Osteocyte (in vitro differentiated cells): ENCODE results near the gene BCCIP. TPM values are rescaled to one million over a fixed set of nuclear protein-coding genes. Genes with fewer than 3 reads are reported as not detected.

Source experiments
- DNase-seq: peaks from one replicate; pipeline ENCODE4 v3.0.0; 2021; ENCODE audit warnings: mixed read lengths; ENCODE audit not compliant: unreplicated experiment; ENCODE audit errors: extremely low spot score
- H3K27ac Mint-ChIP-seq: one replicate; pipeline ENCODE4 v1.8.0; 2021; ENCODE audit warnings: mild to moderate bottlenecking, mixed read lengths; ENCODE audit not compliant: unreplicated experiment
- H3K27me3 Mint-ChIP-seq: one replicate; pipeline ENCODE4 v1.8.0; 2021; ENCODE audit warnings: mixed read lengths; ENCODE audit not compliant: unreplicated experiment
- H3K36me3 Mint-ChIP-seq: one replicate; pipeline ENCODE4 v1.8.0; 2021; ENCODE audit warnings: mixed read lengths; ENCODE audit not compliant: unreplicated experiment
- H3K4me1 Mint-ChIP-seq: one replicate; pipeline ENCODE4 v1.8.0; 2021; ENCODE audit warnings: mixed read lengths; ENCODE audit not compliant: unreplicated experiment
- H3K4me3 Mint-ChIP-seq: one replicate; pipeline ENCODE4 v1.8.0; 2021; ENCODE audit warnings: mild to moderate bottlenecking, moderate library complexity, mixed read lengths; ENCODE audit not compliant: unreplicated experiment
- H3K9me3 Mint-ChIP-seq: one replicate; pipeline ENCODE4 v1.8.0; 2021; ENCODE audit warnings: mixed read lengths; ENCODE audit not compliant: unreplicated experiment
- total RNA-seq: library from RNA; stranded (reverse); gene quantifications from 2 replicates; pipeline ENCODE4 v1.2.1, GENCODE V29; 2021
- TF ChIP-seq, protein P1 (sequence below): fragments of 200-600 bp; sonication (generic); IDR thresholded peaks from 2 replicates; pipeline ENCODE4 v1.5.0; 2021; ENCODE audit warnings: antibody characterized with exemption, mild to moderate bottlenecking, moderate library complexity

The BCCIP gene
- total RNA-seq, 1 donor from 2014 or later = 34.6 TPM

DNA sequence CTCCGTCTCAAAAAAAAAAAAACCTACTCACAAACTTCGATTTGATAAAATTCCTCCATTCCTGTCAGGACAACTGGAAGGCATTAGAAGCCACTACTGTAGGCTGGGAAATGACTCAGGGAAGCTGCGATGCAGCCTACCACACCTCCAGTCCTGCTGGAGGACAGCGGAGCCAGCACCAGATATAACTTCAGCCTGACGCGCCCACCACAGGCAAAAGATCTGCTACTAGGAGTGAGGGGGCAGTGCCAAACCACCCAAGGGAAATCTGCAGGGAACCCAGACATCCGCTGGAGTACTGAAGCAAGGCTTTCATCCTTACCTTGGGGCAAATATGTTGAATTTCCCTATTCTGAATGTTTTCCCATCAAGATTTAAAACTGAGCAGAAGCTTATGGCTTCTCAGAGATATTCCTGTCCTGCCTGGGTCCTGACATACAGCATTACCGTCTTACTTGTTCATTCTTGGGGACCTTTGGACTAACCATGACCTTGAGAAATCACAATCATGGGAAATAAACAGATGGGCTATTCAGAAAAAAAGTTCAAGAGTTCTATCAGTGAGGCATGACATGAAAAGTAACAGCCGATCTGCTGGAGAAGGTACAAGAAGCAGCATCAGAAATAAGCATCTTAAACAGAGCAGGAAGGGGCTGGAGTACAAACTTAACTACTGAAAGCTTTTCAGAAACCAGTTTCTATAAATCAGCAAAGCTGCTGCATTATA is 20.4 kb downstream of the BCCIP start:
- no peak for DNase-seq
- TF ChIP-seq, protein P1, sequence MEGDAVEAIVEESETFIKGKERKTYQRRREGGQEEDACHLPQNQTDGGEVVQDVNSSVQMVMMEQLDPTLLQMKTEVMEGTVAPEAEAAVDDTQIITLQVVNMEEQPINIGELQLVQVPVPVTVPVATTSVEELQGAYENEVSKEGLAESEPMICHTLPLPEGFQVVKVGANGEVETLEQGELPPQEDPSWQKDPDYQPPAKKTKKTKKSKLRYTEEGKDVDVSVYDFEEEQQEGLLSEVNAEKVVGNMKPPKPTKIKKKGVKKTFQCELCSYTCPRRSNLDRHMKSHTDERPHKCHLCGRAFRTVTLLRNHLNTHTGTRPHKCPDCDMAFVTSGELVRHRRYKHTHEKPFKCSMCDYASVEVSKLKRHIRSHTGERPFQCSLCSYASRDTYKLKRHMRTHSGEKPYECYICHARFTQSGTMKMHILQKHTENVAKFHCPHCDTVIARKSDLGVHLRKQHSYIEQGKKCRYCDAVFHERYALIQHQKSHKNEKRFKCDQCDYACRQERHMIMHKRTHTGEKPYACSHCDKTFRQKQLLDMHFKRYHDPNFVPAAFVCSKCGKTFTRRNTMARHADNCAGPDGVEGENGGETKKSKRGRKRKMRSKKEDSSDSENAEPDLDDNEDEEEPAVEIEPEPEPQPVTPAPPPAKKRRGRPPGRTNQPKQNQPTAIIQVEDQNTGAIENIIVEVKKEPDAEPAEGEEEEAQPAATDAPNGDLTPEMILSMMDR = no peak
- Mint-ChIP-seq H3K27me3 (no peaks in the 10 kb centered on the region), H3K4me3 (no peak overlapping the region), H3K27ac (no peak overlapping the region), H3K4me1 (peaks cover 12% of the 10 kb centered on the region), H3K9me3 (no peaks in the 10 kb centered on the region), H3K36me3 (peaks cover 42% of the 10 kb centered on the region)

DNA sequence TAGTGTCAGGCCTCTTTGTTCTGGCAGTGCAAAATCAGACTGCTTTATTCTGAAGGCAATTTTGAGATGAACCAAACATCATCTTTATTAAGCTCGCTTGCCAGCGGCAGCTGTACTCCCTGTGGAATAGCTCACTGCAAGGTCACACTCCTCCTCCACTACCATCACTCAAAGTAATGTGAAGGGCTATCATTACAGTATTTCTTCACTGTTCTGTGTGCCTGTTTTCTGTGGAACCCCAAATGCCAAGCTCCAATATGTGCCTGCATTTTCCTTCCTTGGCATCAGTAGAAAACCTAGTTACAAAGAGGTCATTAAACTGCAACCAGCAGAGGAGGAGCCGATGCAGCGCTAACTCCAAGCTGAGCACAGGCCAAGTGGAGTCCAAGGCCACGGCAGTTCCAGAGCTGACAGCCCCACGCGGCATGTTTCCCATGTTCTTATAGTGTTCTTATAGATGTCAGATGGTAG is 21.4 kb downstream of the BCCIP start:
- Mint-ChIP-seq H3K9me3 (no peaks in the 10 kb centered on the region), H3K36me3 (peaks cover 32% of the 10 kb centered on the region), H3K4me3 (no peak overlapping the region), H3K4me1 (peaks cover 12% of the 10 kb centered on the region), H3K27ac (no peak overlapping the region), H3K27me3 (no peaks in the 10 kb centered on the region)
- TF ChIP-seq, protein P1 = no peak
- DNase-seq = no peak

DNA sequence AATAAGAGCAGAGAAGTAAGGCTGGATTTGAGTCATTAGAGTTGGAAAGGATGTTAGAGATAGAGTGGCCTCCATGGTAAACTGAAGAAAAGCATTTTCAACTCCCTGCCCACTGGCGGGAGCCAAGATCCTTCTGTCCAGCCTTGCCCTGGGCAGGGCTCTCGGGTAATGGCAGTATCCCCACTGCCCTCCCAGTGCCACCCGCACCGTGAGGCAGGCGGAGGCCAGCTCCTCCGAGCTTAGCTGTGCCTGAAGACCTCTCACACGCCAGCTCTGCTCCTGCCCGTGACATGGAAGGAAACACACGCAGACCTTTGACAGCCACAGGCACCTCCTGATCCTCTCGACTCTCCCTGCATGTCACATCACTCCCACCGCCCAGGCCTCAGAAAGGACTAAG is 22.3 kb downstream of the BCCIP start:
- no peak for DNase-seq
- Mint-ChIP-seq H3K27me3 (no peaks in the 10 kb centered on the region), H3K9me3 (no peaks in the 10 kb centered on the region), H3K4me1 (peaks cover 10% of the 10 kb centered on the region), H3K4me3 (no peak overlapping the region), H3K27ac (no peak overlapping the region), H3K36me3 (peaks cover 25% of the 10 kb centered on the region)
- TF ChIP-seq, protein P1 = no peak

DNA sequence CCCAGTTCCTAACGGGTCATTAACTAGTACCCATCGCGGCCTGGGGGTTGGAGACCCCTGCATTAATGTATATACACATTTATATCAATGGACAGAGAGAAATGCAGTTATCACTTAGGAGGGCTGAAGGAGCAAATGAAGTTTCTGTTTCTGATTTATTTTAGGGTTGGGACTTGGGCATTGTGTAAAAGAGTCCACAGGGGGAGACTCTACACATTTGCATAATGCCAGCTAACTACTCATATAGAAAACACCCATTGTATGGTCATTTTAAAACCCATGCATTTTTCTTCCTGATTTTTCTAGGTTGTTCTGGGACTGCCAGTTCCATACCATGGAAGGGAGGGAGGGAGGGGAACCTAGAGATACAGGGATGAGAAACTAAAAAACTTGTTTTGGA is 23.5 kb downstream of the BCCIP start:
- H3K9me3 Mint-ChIP-seq = no peaks in the 10 kb centered on the region
- TF ChIP-seq, protein P1 = no peak
- no peaks in the 10 kb centered on the region for H3K4me1 Mint-ChIP-seq
- no peaks in the 10 kb centered on the region for H3K27me3 Mint-ChIP-seq
- DNase-seq = no peak
- H3K27ac Mint-ChIP-seq = no peak overlapping the region
- H3K4me3 Mint-ChIP-seq = no peak overlapping the region
- peaks cover 23% of the 10 kb centered on the region for H3K36me3 Mint-ChIP-seq

DNA sequence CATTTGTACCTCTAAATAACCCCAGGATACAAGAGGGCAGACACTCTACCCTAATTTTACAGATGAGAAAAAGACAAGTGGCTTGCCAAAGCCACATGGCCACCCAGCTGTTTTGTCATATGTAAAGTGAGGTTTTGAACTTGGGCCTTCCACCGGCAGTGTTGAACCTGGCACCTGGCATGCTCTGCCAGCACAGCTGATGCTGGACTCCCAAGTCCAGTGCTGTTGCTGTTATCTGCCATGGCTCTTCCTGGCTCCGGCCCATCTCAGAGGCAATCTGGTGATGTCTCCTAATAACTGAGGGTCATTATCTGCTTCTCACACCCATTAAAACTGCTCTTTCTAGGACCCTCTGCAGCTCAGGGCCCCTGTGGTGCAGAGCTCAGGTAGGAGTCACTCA is 25.0 kb downstream of the BCCIP start:
- Mint-ChIP-seq H3K9me3 (no peaks in the 10 kb centered on the region), H3K4me1 (no peaks in the 10 kb centered on the region), H3K27me3 (no peaks in the 10 kb centered on the region), H3K27ac (no peak overlapping the region), H3K4me3 (no peak overlapping the region), H3K36me3 (peaks cover 29% of the 10 kb centered on the region)
- TF ChIP-seq, protein P1 = no peak
- DNase-seq = no peak
